Stimulated activated CD4-positive, alpha-beta T cell treated with anti-CD3 and anti-CD28 coated beads, Interleukin-4, amount 100 ng/mL, for 48 hours (primary cell): ENCODE results near the gene TOM1L2.
"Not testable (repeated sequence)": the region's sequence is repeated elsewhere in the genome, so short reads cannot be mapped to it uniquely, and the experiment has no call there.

Experiments used
- DNase-seq, 2 donors: peaks; one replicate each; pipeline ENCODE4 v3.0.0-alpha.2; 2020; ENCODE audit warnings: low read depth in 2 of 2

Gene TOM1L2

GRCh38 chr17:17819561-17819995, 152.6 kb downstream of the TOM1L2 start:
- DNase-seq = peak; percentile 64 to 80

GRCh38 chr17:17819111-17819510, 153.1 kb downstream of the TOM1L2 start:
- no peak for DNase-seq

- DNase-seq = no peak
These were observed 154.1 kb downstream of the TOM1L2 start for GRCh38 chr17:17818088-17818526.

GRCh38 chr17:17817552-17817947, 154.7 kb downstream of the TOM1L2 start:
- DNase-seq = no peak

GRCh38 chr17:17816831-17817551, 155.2 kb downstream of the TOM1L2 start:
- no peak for DNase-seq

GRCh38 chr17:17816240-17816814, 155.9 kb downstream of the TOM1L2 start:
- no peak for DNase-seq

- no peak for DNase-seq
These were observed 156.6 kb downstream of the TOM1L2 start for GRCh38 chr17:17815436-17816200.

- DNase-seq = no peak
These were observed 157.2 kb downstream of the TOM1L2 start for GRCh38 chr17:17815062-17815406.

GRCh38 chr17:17814162-17815061, 157.8 kb downstream of the TOM1L2 start:
- DNase-seq = no peak

GRCh38 chr17:17813725-17814095, 158.5 kb downstream of the TOM1L2 start:
- no peak for DNase-seq

- DNase-seq = no peak
These were observed 159.0 kb downstream of the TOM1L2 start for GRCh38 chr17:17813055-17813724.

GRCh38 chr17:17812211-17813054, 159.8 kb downstream of the TOM1L2 start:
- DNase-seq = peak; percentile 45 to 65

- no peak for DNase-seq
These were observed 160.6 kb downstream of the TOM1L2 start for GRCh38 chr17:17811381-17812210.

GRCh38 chr17:17810895-17811248, 161.3 kb downstream of the TOM1L2 start:
- DNase-seq = no peak

GRCh38 chr17:17810084-17810894, 161.9 kb downstream of the TOM1L2 start:
- DNase-seq = no peak

GRCh38 chr17:17809531-17810083, 162.6 kb downstream of the TOM1L2 start:
- no peak for DNase-seq

- no peak for DNase-seq
These were observed 163.3 kb downstream of the TOM1L2 start for GRCh38 chr17:17808706-17809432.

GRCh38 chr17:17808200-17808599, 164.0 kb downstream of the TOM1L2 start:
- DNase-seq = not testable (repeated sequence)
